Duodenal mucosa (tissue), 2 donors: ENCODE measurements around the gene OR56B4.
"Not testable (repeated sequence)": the region's sequence is repeated elsewhere in the genome, so short reads cannot be mapped to it uniquely, and the experiment has no call there.

Source experiments
- H3K27ac ChIP-seq: one replicate; pipeline ENCODE4 v1.7.0; 2013; ENCODE audit warnings: low read depth, low read length
- H3K27me3 ChIP-seq, 2 donors: one replicate each; pipeline ENCODE4 v1.7.0; 2013; ENCODE audit warnings: low read length in 2 of 2, control low read depth in 1 of 2; ENCODE audit not compliant: insufficient read depth in 2 of 2, control insufficient read depth in 1 of 2
- H3K36me3 ChIP-seq, 2 donors: one replicate each; pipeline ENCODE4 v1.7.0; 2013; ENCODE audit warnings: low read length in 2 of 2, control low read depth in 1 of 2; ENCODE audit not compliant: insufficient read depth in 2 of 2, control insufficient read depth in 1 of 2
- H3K4me1 ChIP-seq, 2 donors: one replicate each; pipeline ENCODE4 v1.7.0; 2013; ENCODE audit warnings: low read length in 2 of 2, control low read depth in 1 of 2; ENCODE audit not compliant: insufficient read depth in 2 of 2, control insufficient read depth in 1 of 2
- H3K4me3 ChIP-seq, 2 donors: one replicate each; pipeline ENCODE4 v1.7.0; 2013; ENCODE audit warnings: low read length in 2 of 2, low read depth in 1 of 2
- H3K9ac ChIP-seq, 2 donors: one replicate each; pipeline ENCODE4 v1.7.0; 2013; ENCODE audit warnings: low read length in 2 of 2, low read depth in 1 of 2
- H3K9me3 ChIP-seq, 2 donors: one replicate each; pipeline ENCODE4 v1.7.0; 2013; ENCODE audit warnings: low read length in 2 of 2, control low read depth in 1 of 2; ENCODE audit not compliant: control insufficient read depth in 1 of 2

The OR56B4 gene

GRCh38 chr11:6107384-6107783 is at the start of gene OR56B4:
Gene OR56B4 (plus strand): TSS chr11:6107684. CDS start chr11:6107779, 95 bp downstream.
- not testable (repeated sequence) for H3K9me3 ChIP-seq, H3K9ac ChIP-seq, H3K27me3 ChIP-seq, H3K4me3 ChIP-seq, H3K4me1 ChIP-seq, H3K27ac ChIP-seq, H3K36me3 ChIP-seq

GRCh38 chr11:6061475-6061874 is 46.0 kb upstream of the OR56B4 start:
- Histone ChIP-seq H3K4me3 (no peak overlapping the region), H3K27me3 (no peaks in the 10 kb centered on the region), H3K27ac (no peak overlapping the region), H3K4me1 (no peaks in the 10 kb centered on the region), H3K9ac (no peak overlapping the region), H3K9me3 (no peaks in the 10 kb centered on the region), H3K36me3 (no peaks in the 10 kb centered on the region)

- no peaks in the 10 kb centered on the region for H3K9me3 ChIP-seq
- no peak overlapping the region for H3K4me3 ChIP-seq
- no peak overlapping the region for H3K27ac ChIP-seq
- H3K4me1 ChIP-seq: no peaks in the 10 kb centered on the region
- no peaks in the 10 kb centered on the region for H3K27me3 ChIP-seq
- H3K36me3 ChIP-seq: no peaks in the 10 kb centered on the region
- no peak overlapping the region for H3K9ac ChIP-seq
These were observed 44.7 kb upstream of the OR56B4 start for GRCh38 chr11:6062691-6063358.

- Histone ChIP-seq H3K9ac (no peak overlapping the region), H3K36me3 (no peaks in the 10 kb centered on the region), H3K27ac (no peak overlapping the region), H3K27me3 (no peaks in the 10 kb centered on the region), H3K4me1 (no peaks in the 10 kb centered on the region), H3K4me3 (no peak overlapping the region), H3K9me3 (no peaks in the 10 kb centered on the region)
These were observed 40.0 kb upstream of the OR56B4 start for GRCh38 chr11:6067502-6067901.

- not testable (repeated sequence) for H3K4me3 ChIP-seq, H3K27ac ChIP-seq, H3K9me3 ChIP-seq, H3K27me3 ChIP-seq, H3K36me3 ChIP-seq, H3K4me1 ChIP-seq, H3K9ac ChIP-seq
These were observed 31.0 kb upstream of the OR56B4 start for GRCh38 chr11:6076443-6076842.

- H3K9me3 ChIP-seq: no peaks in the 10 kb centered on the region
- no peak overlapping the region for H3K4me3 ChIP-seq
- no peak overlapping the region for H3K27ac ChIP-seq
- H3K4me1 ChIP-seq: no peaks in the 10 kb centered on the region
- no peaks in the 10 kb centered on the region for H3K27me3 ChIP-seq
- no peaks in the 10 kb centered on the region for H3K36me3 ChIP-seq
- H3K9ac ChIP-seq: no peak overlapping the region
These were observed 29.8 kb upstream of the OR56B4 start for GRCh38 chr11:6077723-6078122.

- Histone ChIP-seq H3K4me3 (no peak overlapping the region), H3K4me1 (no peaks in the 10 kb centered on the region), H3K36me3 (no peaks in the 10 kb centered on the region), H3K27ac (no peak overlapping the region), H3K9me3 (no peaks in the 10 kb centered on the region), H3K27me3 (no peaks in the 10 kb centered on the region), H3K9ac (no peak overlapping the region)
These were observed 28.0 kb upstream of the OR56B4 start for GRCh38 chr11:6079463-6079862.

GRCh38 chr11:6083129-6083528 is 24.4 kb upstream of the OR56B4 start:
- H3K9me3 ChIP-seq: no peaks in the 10 kb centered on the region
- no peaks in the 10 kb centered on the region for H3K36me3 ChIP-seq
- no peak overlapping the region for H3K4me3 ChIP-seq
- H3K4me1 ChIP-seq: no peaks in the 10 kb centered on the region
- H3K9ac ChIP-seq: no peak overlapping the region
- no peak overlapping the region for H3K27ac ChIP-seq
- H3K27me3 ChIP-seq: no peaks in the 10 kb centered on the region

- H3K4me1 ChIP-seq: no peaks in the 10 kb centered on the region
- no peaks in the 10 kb centered on the region for H3K9me3 ChIP-seq
- no peak overlapping the region for H3K4me3 ChIP-seq
These were observed 22.9 kb upstream of the OR56B4 start for GRCh38 chr11:6084587-6084986.

GRCh38 chr11:6094186-6094585 is 13.3 kb upstream of the OR56B4 start:
- Histone ChIP-seq H3K9ac (no peak overlapping the region), H3K27ac (no peak overlapping the region), H3K27me3 (no peaks in the 10 kb centered on the region), H3K4me3 (no peak overlapping the region), H3K9me3 (no peaks in the 10 kb centered on the region), H3K36me3 (no peaks in the 10 kb centered on the region), H3K4me1 (no peaks in the 10 kb centered on the region)

More at GRCh38 chr11:6084587-6084986, 22.9 kb upstream of the OR56B4 start:
- Histone ChIP-seq H3K9ac (no peak overlapping the region), H3K36me3 (no peaks in the 10 kb centered on the region), H3K27me3 (no peaks in the 10 kb centered on the region), H3K27ac (no peak overlapping the region)

GRCh38 chr11:6095798-6096197 is 11.7 kb upstream of the OR56B4 start:
- Histone ChIP-seq H3K4me3 (no peak overlapping the region), H3K27ac (no peak overlapping the region), H3K36me3 (no peaks in the 10 kb centered on the region), H3K9ac (no peak overlapping the region), H3K27me3 (no peaks in the 10 kb centered on the region), H3K4me1 (no peaks in the 10 kb centered on the region), H3K9me3 (no peaks in the 10 kb centered on the region)
